Spleen (tissue), 11 donors: ENCODE data around the gene ISOC1. TPM values are rescaled to one million over a fixed set of nuclear protein-coding genes. Genes with fewer than 3 reads are reported as not detected.

Source experiments
- DNase-seq: peaks from one replicate; pipeline ENCODE4 v3.0.0-alpha.2; 2020
- H3K27ac ChIP-seq, 8 donors: fragments of 200-600 bp; sonication (generic) in 7 of 8; 1 replicate in 4 of 8; 2 replicates in 4 of 8; pipeline versions ENCODE4 v1.5.0 to v1.8.0; 2016 to 2021; ENCODE audit warnings: inconsistent platforms in 4 of 8, mild to moderate bottlenecking in 4 of 8, moderate library complexity in 1 of 8
- H3K27me3 ChIP-seq, 7 donors: fragments of 200-600 bp; sonication (generic) in 6 of 7; replicated peaks in 1 of 7; 1 replicate in 4 of 7; 2 replicates in 3 of 7; pipeline versions ENCODE4 v1.5.0 to v1.8.0; 2016 to 2021; ENCODE audit warnings: inconsistent platforms in 3 of 7, mild to moderate bottlenecking in 1 of 7
- H3K36me3 ChIP-seq, 6 donors: fragments of 200-600 bp; sonication (generic) in 5 of 6; 1 replicate in 4 of 6; 2 replicates in 2 of 6; pipeline versions ENCODE4 v1.5.0 to v1.8.0; 2016 to 2021; ENCODE audit warnings: inconsistent platforms in 2 of 6
- H3K4me1 ChIP-seq, 6 donors: fragments of 200-600 bp; sonication (generic) in 5 of 6; 1 replicate in 3 of 6; 2 replicates in 3 of 6; pipeline versions ENCODE4 v1.5.0 to v1.8.0; 2016 to 2021; ENCODE audit warnings: inconsistent platforms in 3 of 6
- H3K4me3 ChIP-seq, 8 donors: fragments of 200-600 bp; sonication (generic) in 7 of 8; 1 replicate in 4 of 8; 2 replicates in 4 of 8; pipeline versions ENCODE4 v1.5.0 to v1.8.0; 2016 to 2021; ENCODE audit warnings: inconsistent platforms in 4 of 8, mild to moderate bottlenecking in 4 of 8, moderate library complexity in 2 of 8
- H3K9me3 ChIP-seq, 8 donors: fragments of 200-600 bp; sonication (generic) in 7 of 8; 1 replicate in 4 of 8; 2 replicates in 4 of 8; pipeline versions ENCODE4 v1.5.0 to v1.8.0; 2016 to 2021; ENCODE audit warnings: inconsistent platforms in 4 of 8
- POLR2A ChIP-seq, 3 donors: fragments of 450-650 bp; IDR thresholded peaks; one replicate each; pipeline ENCODE4 v1.5.1; 2017; ENCODE audit warnings: antibody characterized with exemption in 3 of 3, mild to moderate bottlenecking in 1 of 3
- POLR2AphosphoS5 ChIP-seq, 3 donors: sonication (generic); formaldehyde crosslinking; IDR thresholded peaks; one replicate each; pipeline ENCODE4 v1.5.1; 2017; ENCODE audit warnings: antibody characterized with exemption in 3 of 3
- WGBS, 5 donors: extraction: QIAGEN DNeasy Blood & Tissue Kit in 3 of 5; methylation state at CpG; one replicate each; pipeline versions ENCODE4 v1.1.5 to v1.1.7; 2013 to 2018; 5-methylcytosine and 5-hydroxymethylcytosine counted together
- intact Hi-C: fragments of 100-400 bp; cut with DNase I; formaldehyde crosslinking; loops from one replicate; pipeline ENCODE4 v1.15.0; 2023; ENCODE audit warnings: low total_unique reads
- polyA plus RNA-seq, 3 donors: library from polyadenylated mRNA; stranded (reverse); fragments of 200-250 nt; gene quantifications; one replicate each; pipeline ENCODE4 v1.2.1, GENCODE V29; 2013
- total RNA-seq, 7 donors: library from RNA; depleted of rRNA in 3 of 7; stranded (reverse); fragments of >200 nt in 3 of 7; fragmentation: NEBNext Ultra II Directional in 4 of 7; extraction: Animal tissue kit (Norgen Biotek cat#: 25700) in 4 of 7; gene quantifications; one replicate each; pipeline versions ENCODE4 v1.1.0 to v1.2.1, GENCODE V29; 2016 to 2021
- TF ChIP-seq, protein P1 (sequence below), 11 experiments: fragments of 200-600 bp in 7 of 11; fragments of 450-650 bp in 4 of 11; sonication (generic) in 4 of 11; IDR thresholded peaks in 8 of 11; conservative IDR thresholded peaks in 3 of 11; 1 replicate in 7 of 11; 2 replicates in 4 of 11; pipeline versions ENCODE4 v1.4.0 to v1.8.0; 2016 to 2021; ENCODE audit warnings: antibody characterized with exemption in 11 of 11, inconsistent platforms in 4 of 11, mild to moderate bottlenecking in 1 of 11
- donor health status: healthy with polysubstance abuse.
- donor health status: DM: no; HTN: no; CAD: no; lungs with moderate emphysema.
- donor health status: DM: no; HTN: no; CAD: no.
- donor health status: Bipolar disorder and iron deficiency.
- donor health status: healthy.
- donor health status: DM: no; HTN: no; CAD: no.
- donor health status: DM: yes; HTN: yes; CAD: no.

Gene ISOC1
- total and polyA plus RNA-seq, 10 donors, result 7.2 to 22.9 (median 12.4) TPM

GRCh38 chr5:129120158-129120581 is 25.6 kb downstream of the ISOC1 start:
- intact Hi-C loops, result no loop called here
- H3K27ac ChIP-seq, result no peak overlapping the region

GRCh38 chr5:129122560-129122959 is 28.0 kb downstream of the ISOC1 start:
- TF ChIP-seq POLR2AphosphoS5 (IDR thresholded peaks at IDR 0.05) (no peak), POLR2A (IDR thresholded peaks at IDR 0.05) (no peak)
- TF ChIP-seq, protein P1, sequence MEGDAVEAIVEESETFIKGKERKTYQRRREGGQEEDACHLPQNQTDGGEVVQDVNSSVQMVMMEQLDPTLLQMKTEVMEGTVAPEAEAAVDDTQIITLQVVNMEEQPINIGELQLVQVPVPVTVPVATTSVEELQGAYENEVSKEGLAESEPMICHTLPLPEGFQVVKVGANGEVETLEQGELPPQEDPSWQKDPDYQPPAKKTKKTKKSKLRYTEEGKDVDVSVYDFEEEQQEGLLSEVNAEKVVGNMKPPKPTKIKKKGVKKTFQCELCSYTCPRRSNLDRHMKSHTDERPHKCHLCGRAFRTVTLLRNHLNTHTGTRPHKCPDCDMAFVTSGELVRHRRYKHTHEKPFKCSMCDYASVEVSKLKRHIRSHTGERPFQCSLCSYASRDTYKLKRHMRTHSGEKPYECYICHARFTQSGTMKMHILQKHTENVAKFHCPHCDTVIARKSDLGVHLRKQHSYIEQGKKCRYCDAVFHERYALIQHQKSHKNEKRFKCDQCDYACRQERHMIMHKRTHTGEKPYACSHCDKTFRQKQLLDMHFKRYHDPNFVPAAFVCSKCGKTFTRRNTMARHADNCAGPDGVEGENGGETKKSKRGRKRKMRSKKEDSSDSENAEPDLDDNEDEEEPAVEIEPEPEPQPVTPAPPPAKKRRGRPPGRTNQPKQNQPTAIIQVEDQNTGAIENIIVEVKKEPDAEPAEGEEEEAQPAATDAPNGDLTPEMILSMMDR (IDR thresholded peaks at IDR 0.05 in 8 of 11, conservative IDR thresholded peaks at IDR 0.05 in 3 of 11), result no peak

More at GRCh38 chr5:129120158-129120581, 25.6 kb downstream of the ISOC1 start:
- Histone ChIP-seq H3K9me3 (no peaks in the 10 kb centered on the region), H3K4me1 (no peaks in the 10 kb centered on the region), H3K4me3 (no peak overlapping the region), H3K27me3 (no peaks in the 10 kb centered on the region), H3K36me3 (peaks cover 0 to 10% (median 0%) of the 10 kb centered on the region in 6 donors)
- DNase-seq, result no peak
- WGBS, 5 donors, result 69 to 88% (median 82%) methylated on average over 3 of the region's 3 CpGs
- TF ChIP-seq POLR2AphosphoS5 (IDR thresholded peaks at IDR 0.05), result no peak
- TF ChIP-seq POLR2A (IDR thresholded peaks at IDR 0.05), result no peak
- TF ChIP-seq, protein P1 (IDR thresholded peaks at IDR 0.05 in 8 of 11, conservative IDR thresholded peaks at IDR 0.05 in 3 of 11), result no peak

GRCh38 chr5:129124608-129125007 is 30.1 kb downstream of the ISOC1 start:
- DNase-seq, result no peak
- Histone ChIP-seq H3K27ac (no peak overlapping the region), H3K9me3 (no peaks in the 10 kb centered on the region), H3K4me3 (no peak overlapping the region), H3K4me1 (peaks cover 0 to 15% (median 7%) of the 10 kb centered on the region in 6 donors), H3K27me3 (no peaks in the 10 kb centered on the region), H3K36me3 (no peaks in the 10 kb centered on the region)
- intact Hi-C loops, result no loop called here
- no peak for TF ChIP-seq POLR2A (IDR thresholded peaks at IDR 0.05)
- WGBS, 5 donors, result 63 to 85% (median 82%) methylated on average over 1 of the region's 1 CpG

More at GRCh38 chr5:129122560-129122959, 28.0 kb downstream of the ISOC1 start:
- intact Hi-C loops, result no loop called here
- H3K36me3 ChIP-seq, result no peaks in the 10 kb centered on the region
- H3K27me3 ChIP-seq, result no peaks in the 10 kb centered on the region
- H3K27ac ChIP-seq, result no peak overlapping the region
- H3K9me3 ChIP-seq, result no peaks in the 10 kb centered on the region
- DNase-seq, result no peak
- H3K4me3 ChIP-seq, result no peak overlapping the region
- peaks cover 0 to 15% (median 7%) of the 10 kb centered on the region in 6 donors for H3K4me1 ChIP-seq

DNA sequence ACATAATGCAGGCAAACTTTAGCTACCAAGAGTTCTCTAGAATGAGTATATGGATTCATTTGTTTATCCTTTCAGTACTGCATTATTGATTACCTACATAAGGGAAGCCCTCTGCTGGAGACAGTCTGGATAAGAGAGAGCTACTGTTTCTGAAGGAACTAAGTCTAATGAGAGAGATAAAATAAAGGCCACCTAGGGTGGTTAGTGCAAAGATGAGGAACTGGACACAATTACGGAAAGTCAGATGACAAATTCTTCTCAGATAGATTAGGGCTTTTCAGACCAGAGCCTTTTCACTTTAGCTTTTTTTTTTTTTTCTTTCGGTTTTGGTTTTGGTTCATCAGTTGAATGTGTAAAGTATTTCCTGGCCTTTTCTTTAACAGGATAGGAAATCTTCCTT is 31.3 kb downstream of the ISOC1 start:
- Histone ChIP-seq H3K36me3 (no peaks in the 10 kb centered on the region), H3K27ac (peak overlapping the region in 5 of 8 donors; percentile 25 to 65 (median 59)), H3K4me1 (peaks cover 0 to 15% (median 7%) of the 10 kb centered on the region in 6 donors), H3K27me3 (no peaks in the 10 kb centered on the region), H3K4me3 (peak overlapping the region in 1 of 8 donors; percentile 0), H3K9me3 (no peaks in the 10 kb centered on the region)
- no peak for DNase-seq
- 24 to 48% (median 39%) methylated on average over 2 of the region's 2 CpGs for WGBS, 5 donors
- TF ChIP-seq POLR2A (IDR thresholded peaks at IDR 0.05) (no peak), POLR2AphosphoS5 (IDR thresholded peaks at IDR 0.05) (no peak)
- TF ChIP-seq, protein P1 (IDR thresholded peaks at IDR 0.05 in 8 of 11, conservative IDR thresholded peaks at IDR 0.05 in 3 of 11), result no peak
- intact Hi-C loops, result no loop called here

DNA sequence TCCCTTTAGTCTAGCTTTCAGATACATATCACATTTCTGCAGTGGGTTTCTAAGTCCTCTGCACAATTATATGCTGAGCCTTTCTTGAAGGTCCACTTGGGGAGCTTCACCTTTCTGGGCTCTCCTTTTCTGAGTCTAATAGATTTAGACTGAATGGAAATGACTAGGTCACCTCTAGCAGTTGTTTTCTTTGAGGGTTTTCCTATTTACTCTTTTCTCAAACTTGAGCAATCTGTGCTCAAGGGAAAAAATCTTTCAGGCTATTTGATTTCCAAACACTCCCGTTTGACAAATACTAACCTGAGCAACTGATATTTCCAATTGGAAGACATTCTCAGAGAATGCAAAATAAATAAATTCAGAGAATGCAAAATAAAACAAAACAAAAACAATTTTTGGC is 39.0 kb downstream of the ISOC1 start:
- Histone ChIP-seq H3K4me3 (no peak overlapping the region), H3K27ac (no peak overlapping the region), H3K36me3 (no peaks in the 10 kb centered on the region), H3K9me3 (no peaks in the 10 kb centered on the region), H3K27me3 (no peaks in the 10 kb centered on the region), H3K4me1 (no peaks in the 10 kb centered on the region)
- TF ChIP-seq, protein P1 (IDR thresholded peaks at IDR 0.05 in 8 of 11, conservative IDR thresholded peaks at IDR 0.05 in 3 of 11), result no peak
- TF ChIP-seq POLR2A (IDR thresholded peaks at IDR 0.05) (no peak), POLR2AphosphoS5 (IDR thresholded peaks at IDR 0.05) (no peak)
- 77 to 86% (median 81%) methylated on average over 1 of the region's 1 CpG for WGBS, 5 donors
- DNase-seq, result no peak
- intact Hi-C loops, result no loop called here
